Right renal pelvis (tissue), 4 donors: ENCODE data around the gene FAM181B. TPM values are rescaled to one million over a fixed set of nuclear protein-coding genes. Genes with fewer than 3 reads are reported as not detected.

Source experiments
- DNase-seq, 4 donors: peaks; one replicate each; pipeline ENCODE4 v3.0.0-alpha.2; 2013; ENCODE audit warnings: low read depth in 4 of 4, low spot score in 3 of 4, missing footprints in 1 of 4
- polyA plus RNA-seq, 4 donors: library from polyadenylated mRNA; unstranded; fragments of 120-200 nt; gene quantifications; one replicate each; pipeline ENCODE4 v1.2.1, GENCODE V29; 2013; ENCODE audit not compliant: insufficient read length in 4 of 4

Gene FAM181B
- polyA plus RNA-seq, 4 donors: 2.5 to 3.9 (median 3.1) TPM

DNA sequence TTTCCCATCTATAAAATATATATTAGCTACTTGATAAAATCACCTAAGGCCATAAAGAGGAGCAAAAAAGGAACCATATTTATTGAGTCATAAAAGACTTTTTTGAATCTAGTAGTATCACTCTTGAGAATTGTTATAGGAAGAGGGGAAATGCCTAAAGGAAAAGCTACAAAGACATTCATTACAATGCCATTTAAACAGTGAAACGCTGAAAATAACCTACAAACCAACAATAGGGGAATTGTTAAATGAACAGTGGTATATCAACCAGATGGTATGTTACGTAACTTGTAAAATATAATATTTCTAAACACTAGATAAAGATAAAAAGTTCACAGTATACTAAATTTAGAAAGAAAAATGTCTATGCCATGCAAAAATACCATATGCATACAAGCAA, 47.5 kb downstream of the FAM181B start:
- no peak for DNase-seq

DNA sequence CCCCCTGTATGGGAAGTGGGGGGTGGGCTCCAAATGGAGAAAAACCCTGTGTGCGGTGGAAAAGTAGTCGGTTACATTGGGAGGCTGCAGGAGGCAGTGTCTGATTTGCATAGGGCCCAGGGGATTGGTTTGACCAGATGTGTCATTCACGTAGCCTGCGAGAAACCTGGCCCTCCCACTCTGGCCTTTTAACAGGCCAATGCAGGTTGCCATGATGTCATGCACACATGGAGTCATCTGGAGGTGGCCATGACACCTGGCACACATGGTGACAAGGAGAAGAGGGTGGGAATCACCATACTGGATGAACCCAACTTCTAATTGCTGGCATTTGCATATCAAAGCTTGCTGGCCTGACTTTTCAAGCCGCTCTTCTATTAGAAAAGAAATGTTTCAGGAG, 50.6 kb downstream of the FAM181B start:
- no peak for DNase-seq

DNA sequence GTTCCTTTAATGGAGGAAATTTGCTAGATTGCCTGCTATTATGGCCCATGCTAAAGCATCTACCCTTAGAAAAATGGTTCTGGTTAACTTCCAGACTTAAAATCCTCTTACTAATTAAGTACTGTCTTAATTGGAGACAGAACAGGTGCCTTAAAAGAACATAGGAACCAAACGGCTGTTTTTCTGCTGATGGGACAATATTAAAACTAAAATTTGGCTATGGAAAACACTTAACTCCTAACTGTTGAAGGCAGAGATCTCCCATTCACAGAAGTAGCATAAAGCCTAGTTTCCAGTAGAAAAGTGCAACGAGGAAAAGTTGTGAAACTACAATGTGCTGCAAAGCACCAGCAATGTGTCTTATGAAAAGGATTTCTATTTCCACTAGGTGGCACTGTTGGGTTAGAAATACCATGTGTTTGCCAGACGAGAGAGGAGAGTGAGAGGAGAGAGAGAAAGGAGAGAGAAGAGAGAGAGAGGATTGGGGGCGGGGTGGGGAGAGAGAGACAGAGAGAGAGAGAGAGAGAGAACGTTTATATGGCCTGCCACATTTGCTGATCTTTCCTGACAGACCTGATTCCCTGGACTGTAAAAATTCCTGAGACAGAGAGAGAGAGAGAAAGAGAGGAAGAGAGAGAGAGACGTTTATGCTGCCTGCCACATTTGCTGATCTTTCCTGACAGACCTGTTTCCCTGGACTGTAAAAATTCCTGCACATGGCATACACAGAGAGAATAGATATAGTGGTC, 51.5 kb downstream of the FAM181B start:
- peak in 2 of 4 donors; percentile 16 to 28 for DNase-seq

DNA sequence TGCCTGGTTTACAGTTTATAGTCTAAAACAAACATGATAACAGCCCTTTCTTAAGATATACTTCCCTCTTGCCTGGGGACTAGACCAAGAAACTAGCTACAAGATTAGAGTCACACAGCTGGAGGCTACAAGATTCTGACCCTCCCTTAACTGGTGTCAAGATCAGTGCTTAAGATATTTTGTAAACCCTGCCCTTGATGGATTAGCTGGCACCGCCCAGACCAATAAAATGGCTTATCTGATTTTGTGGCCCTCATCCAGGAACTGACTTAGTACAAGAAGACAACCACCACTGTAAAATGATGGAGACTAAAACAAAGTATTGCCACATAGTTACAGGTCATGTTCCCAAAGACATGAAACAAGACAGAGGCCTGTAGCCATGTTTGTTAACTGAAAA, 53.4 kb downstream of the FAM181B start:
- DNase-seq: no peak

Other genes starting within 250 kb of the FAM181B start
- 100 to 1,000 TPM; 276 to 327 (median 317) TPM for gene PRCP, start 166.6 kb upstream of the FAM181B start, polyA plus RNA-seq
- gene DDIAS, start 167.9 kb upstream of the FAM181B start, polyA plus RNA-seq: 1 to 10 TPM; 6.0 to 7.3 (median 6.9) TPM